ENCODE results near the gene GPC6.
A peak's percentile ranks its signal among the peaks of the same experiment; 100 is the strongest.

Gene GPC6

GRCh38 chr13:94346261-94347019 lies 1119.8 kb downstream of the GPC6 start:
- DNase-seq (ENCODE audit: low spot score): no peak

GRCh38 chr13:94351292-94351990 lies 1124.8 kb downstream of the GPC6 start:
- no peak for DNase-seq (ENCODE audit: low spot score)

GRCh38 chr13:94352057-94352456 lies 1125.5 kb downstream of the GPC6 start:
- DNase-seq (ENCODE audit: low spot score): no peak

DNA sequence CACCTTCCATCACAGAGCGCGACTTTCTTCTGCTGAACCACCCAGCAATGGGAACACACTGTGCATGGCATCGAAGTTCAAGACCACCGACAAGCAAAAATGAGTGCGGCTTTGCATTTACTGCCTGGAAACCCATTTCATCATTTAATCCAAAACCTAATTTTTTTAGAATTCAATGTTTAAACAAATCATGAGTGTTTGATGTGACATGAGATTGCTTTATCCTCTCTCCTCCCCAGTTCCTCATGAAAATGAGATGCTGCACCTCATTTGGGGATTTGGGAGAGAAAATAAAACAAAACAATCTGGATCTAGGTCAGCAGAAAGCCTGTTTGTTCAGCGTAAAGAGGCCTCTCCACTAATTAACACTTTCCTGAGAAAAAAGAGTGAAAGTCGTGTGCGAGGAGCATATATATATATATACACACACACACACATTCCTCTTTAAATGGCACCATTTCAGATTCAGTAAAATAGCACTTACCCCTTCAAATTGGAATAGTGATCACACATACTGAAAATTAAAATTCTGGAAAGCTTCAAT lies 1126.6 kb downstream of the GPC6 start:
- no peak for DNase-seq (ENCODE audit: low spot score)

DNA sequence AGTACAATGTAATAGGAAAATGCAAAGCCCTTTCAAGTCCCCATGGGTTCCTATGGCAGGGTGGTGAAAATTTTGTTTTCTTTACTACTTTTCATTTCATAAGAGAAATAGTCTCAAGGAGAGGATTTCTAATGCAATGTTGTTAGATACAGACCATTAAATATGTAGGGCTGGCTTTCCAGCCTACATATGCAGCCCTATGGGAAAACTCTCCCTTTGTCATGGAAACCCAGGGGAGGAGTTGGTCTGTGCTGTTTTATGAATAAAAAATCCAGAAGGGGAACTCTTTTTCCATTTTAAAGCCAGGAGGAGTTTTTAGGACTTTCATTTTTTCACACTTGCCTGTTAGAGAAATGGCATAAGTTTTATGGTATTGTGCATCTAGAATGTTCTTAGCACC lies 1133.3 kb downstream of the GPC6 start:
- no peak for DNase-seq (ENCODE audit: low spot score)

- DNase-seq (ENCODE audit: low spot score): peak; percentile 91
These were observed 1135.9 kb downstream of the GPC6 start for GRCh38 chr13:94362411-94362909.

DNA sequence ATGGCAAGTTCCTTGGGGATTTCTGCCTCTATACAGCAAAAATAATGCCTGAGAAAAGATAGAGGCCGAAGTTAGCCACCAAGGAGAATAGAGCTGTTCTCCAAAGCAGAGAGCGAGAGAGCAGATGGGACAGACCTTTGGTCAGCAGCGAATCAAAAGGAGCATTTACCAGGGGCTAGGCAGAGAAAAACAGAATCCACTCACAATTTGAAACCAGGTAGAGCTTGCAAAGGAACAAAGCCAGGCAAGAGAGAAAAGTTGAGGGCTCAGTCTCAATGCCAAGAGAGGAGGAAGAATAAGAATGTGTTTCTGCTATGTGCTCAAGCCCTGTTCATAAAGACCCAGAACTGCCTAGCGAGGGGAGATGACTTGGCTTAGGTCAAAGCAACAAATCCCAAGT lies 1140.1 kb downstream of the GPC6 start:
- DNase-seq (ENCODE audit: low spot score): no peak

DNA sequence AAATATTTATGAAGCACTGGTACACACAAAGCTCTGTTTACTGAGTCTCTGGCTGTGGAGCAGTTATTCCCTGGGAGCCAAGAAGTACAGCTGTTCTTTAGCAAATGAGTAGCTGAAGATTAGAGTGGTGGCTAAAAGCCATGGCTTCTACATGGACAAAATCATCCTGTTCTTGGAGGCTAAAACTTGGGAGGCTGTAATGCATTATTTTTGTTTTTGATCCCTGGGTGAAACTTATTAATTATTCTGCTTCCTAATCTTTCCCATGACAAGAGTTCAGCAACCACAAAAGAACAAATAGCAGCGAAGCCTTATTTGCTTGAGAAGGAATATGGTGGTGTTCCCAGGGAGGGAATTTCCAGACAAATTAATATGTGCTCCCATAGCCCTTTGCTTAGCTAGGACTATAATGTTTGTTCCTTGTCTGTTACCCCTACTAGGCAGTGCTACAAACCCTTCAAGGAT lies 1143.4 kb downstream of the GPC6 start:
- peak; percentile 31 for DNase-seq (ENCODE audit: low spot score)

DNA sequence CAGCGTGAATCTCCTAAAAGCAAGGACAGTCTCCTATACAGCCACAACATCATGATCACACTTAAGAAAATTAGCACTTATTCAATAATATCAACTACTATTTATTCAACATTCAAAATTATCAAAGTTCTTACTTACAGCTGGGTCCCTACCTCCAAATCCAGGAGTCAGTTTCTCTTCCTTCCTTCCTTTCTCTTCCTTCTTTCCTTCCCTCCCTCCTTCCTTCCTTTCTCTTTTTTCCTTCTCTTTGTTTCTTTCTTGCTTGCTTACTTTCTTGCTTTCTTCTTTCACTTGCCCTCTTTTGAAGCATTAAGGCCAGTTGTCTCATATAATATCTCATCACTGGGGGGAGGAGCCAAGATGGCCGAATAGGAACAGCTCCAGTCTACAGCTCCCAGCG lies 1145.2 kb downstream of the GPC6 start:
- no peak for DNase-seq (ENCODE audit: low spot score)

DNA sequence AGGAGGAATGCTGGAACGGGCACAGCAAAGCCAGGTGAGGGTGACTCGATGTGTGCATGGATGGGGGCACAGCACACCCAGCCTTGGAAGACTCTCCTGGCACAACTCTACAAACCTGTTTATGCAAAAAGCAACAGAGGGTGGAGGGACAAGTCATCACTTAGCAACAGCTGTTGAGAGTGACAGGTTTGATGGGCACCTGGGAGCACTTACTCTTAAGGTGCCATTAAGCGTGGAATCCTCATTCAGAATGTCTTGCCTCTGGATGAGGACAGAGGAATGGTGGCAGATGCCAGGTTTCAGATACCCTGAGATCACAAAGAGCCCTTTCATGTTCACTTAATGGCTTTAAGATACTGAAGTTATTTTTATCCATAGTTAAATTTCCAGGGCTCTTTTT lies 1155.9 kb downstream of the GPC6 start:
- no peak for DNase-seq (ENCODE audit: low spot score)

DNA sequence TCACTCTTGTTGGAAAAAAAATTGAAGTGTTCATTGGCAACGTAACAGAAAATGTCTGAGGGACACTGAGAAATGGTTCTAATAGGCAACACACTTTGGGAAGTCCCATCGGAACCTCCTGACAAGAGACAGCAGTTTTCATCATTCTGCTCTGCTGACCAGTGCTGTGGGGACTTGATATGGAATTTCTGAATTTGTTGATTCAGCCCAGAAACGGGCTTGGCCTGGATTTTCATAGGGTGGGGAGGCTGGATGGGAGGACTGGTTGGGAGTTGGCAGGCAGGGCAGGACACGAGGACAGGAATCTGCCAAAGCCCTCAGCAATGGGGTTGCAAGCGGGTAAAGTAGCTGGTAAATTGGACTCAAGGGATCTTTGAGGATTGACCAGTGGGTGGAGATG lies 1156.4 kb downstream of the GPC6 start:
- DNase-seq (ENCODE audit: low spot score): no peak

- peak; percentile 7 for DNase-seq (ENCODE audit: low spot score)
These were observed 1157.8 kb downstream of the GPC6 start for GRCh38 chr13:94384231-94384905.

- no peak for DNase-seq (ENCODE audit: low spot score)
These were observed 1160.4 kb downstream of the GPC6 start for GRCh38 chr13:94387047-94387446.

DNA sequence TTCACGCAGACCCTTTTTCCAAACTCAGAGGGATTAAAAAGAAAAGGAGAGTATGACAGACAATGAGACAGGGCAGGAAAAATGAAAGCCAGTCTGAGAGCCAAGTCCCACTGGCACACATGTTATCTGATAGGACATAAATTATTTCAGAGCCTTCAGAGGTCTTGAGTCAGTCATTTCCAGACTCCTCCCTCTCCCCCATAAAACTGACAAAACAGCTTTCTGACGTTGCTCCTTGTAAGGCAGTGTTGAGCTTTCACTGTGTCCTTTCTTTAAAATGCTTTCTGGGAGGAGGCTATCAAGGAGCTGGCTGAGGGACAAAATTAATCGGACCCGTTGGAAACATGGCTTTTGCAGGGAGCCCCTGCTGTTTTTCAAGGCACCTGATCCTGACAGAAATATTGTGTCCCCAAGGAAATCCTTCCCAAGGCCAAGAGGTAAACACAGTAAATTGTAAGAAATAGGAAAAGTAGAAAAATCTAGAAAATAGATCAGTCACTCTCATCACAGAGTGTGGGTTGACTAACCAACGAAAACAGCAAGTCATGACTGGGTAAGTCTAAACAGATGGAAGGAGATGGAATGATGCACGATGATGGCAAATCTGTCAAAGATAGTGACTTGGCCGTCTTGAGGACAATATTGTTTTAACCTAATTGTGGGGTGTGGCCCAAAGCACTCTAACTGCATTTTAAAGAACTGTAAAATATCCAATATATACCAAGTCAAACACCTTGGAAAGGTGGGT lies 1163.2 kb downstream of the GPC6 start:
- no peak for DNase-seq (ENCODE audit: low spot score)

GRCh38 chr13:94390881-94391280 lies 1164.3 kb downstream of the GPC6 start:
- DNase-seq (ENCODE audit: low spot score): no peak

- peak; percentile 6 for DNase-seq (ENCODE audit: low spot score)
These were observed 1168.1 kb downstream of the GPC6 start for GRCh38 chr13:94394723-94395122.

- DNase-seq (ENCODE audit: low spot score): no peak
These were observed 1169.3 kb downstream of the GPC6 start for GRCh38 chr13:94395860-94396259.

DNA sequence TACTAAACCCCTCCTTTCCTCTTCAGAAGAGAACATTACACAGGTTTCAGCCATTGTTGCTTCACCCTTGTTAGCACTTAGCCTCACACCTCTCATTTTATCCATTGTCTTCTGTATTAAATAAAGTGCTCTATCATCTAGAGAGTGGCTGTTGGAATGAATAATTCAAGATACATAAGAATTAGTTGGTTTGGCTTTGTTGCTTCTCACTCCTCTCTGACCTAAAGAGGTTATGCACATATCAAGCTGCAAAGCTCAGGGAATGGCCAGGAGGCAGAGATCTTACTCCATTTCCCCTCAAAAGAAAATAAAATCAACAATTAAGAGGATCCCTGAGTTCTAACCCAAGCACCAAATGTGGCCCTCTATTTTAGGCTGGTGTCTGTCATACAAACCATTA lies 1173.2 kb downstream of the GPC6 start:
- no peak for DNase-seq (ENCODE audit: low spot score)

GRCh38 chr13:94400874-94401273 lies 1174.3 kb downstream of the GPC6 start:
- no peak for DNase-seq (ENCODE audit: low spot score)

- no peak for DNase-seq (ENCODE audit: low spot score)
These were observed 1181.9 kb downstream of the GPC6 start for GRCh38 chr13:94408314-94409036.

DNA sequence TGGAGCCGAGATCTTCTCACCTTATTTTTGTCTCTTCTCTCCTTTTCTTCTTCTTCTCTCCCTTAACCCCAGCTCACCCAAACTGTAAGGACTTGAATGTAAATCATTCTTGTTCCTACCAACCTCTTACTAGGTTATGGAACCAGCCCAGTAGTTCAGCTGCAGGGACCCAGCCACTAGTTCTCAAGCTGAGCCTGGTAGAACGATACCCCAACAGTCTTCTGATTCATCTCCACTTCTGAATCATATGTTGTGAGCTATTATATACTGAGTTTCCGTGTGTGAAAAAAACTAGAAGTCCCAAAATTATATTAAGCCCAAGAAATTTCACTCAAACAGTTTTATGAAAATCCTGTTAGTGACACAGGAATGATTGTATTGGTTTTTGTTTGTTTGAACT lies 1185.1 kb downstream of the GPC6 start:
- DNase-seq (ENCODE audit: low spot score): no peak
